IPS-18c (cell line): Measurements from ENCODE around the gene STK17B.

ENCODE experiments used
- H3K4me3 ChIP-seq: 2 replicates; pipeline ENCODE4 v1.7.0; 2013; ENCODE audit warnings: low read depth, mild to moderate bottlenecking, low read length, moderate library complexity; ENCODE audit not compliant: insufficient read depth
- H3K9me3 ChIP-seq: one replicate; pipeline ENCODE4 v1.6.1; 2013; ENCODE audit warnings: mild to moderate bottlenecking, low read length, moderate library complexity; ENCODE audit not compliant: control insufficient read depth, insufficient read depth

STK17B gene

GRCh38 chr2:196168181-196168580, 3.2 kb downstream of the STK17B start:
- H3K4me3 ChIP-seq: no peak overlapping the region

GRCh38 chr2:196167666-196168065, 3.7 kb downstream of the STK17B start:
- no peaks in the 10 kb centered on the region for H3K9me3 ChIP-seq
- no peak overlapping the region for H3K4me3 ChIP-seq

More at GRCh38 chr2:196168181-196168580, 3.2 kb downstream of the STK17B start:
- no peaks in the 10 kb centered on the region for H3K9me3 ChIP-seq

- Histone ChIP-seq H3K4me3 (no peak overlapping the region), H3K9me3 (no peaks in the 10 kb centered on the region)
Observed at GRCh38 chr2:196166876-196167275, 4.5 kb downstream of the STK17B start.

- H3K4me3 ChIP-seq: no peak overlapping the region
- H3K9me3 ChIP-seq: no peaks in the 10 kb centered on the region
Observed at GRCh38 chr2:196165016-196165415, 6.4 kb downstream of the STK17B start.

GRCh38 chr2:196163285-196163684, 8.1 kb downstream of the STK17B start:
- no peak overlapping the region for H3K4me3 ChIP-seq
- no peaks in the 10 kb centered on the region for H3K9me3 ChIP-seq

GRCh38 chr2:196162586-196163175, 8.7 kb downstream of the STK17B start:
- H3K4me3 ChIP-seq: no peak overlapping the region
- H3K9me3 ChIP-seq: no peaks in the 10 kb centered on the region

GRCh38 chr2:196160946-196161345, 10.4 kb downstream of the STK17B start:
- Histone ChIP-seq H3K4me3 (no peak overlapping the region), H3K9me3 (no peaks in the 10 kb centered on the region)

GRCh38 chr2:196160101-196160500, 11.3 kb downstream of the STK17B start:
- Histone ChIP-seq H3K4me3 (no peak overlapping the region), H3K9me3 (no peaks in the 10 kb centered on the region)

- no peaks in the 10 kb centered on the region for H3K9me3 ChIP-seq
- H3K4me3 ChIP-seq: no peak overlapping the region
Observed at GRCh38 chr2:196159221-196159892, 12.0 kb downstream of the STK17B start.

GRCh38 chr2:196155575-196155974, 15.8 kb downstream of the STK17B start:
- no peak overlapping the region for H3K4me3 ChIP-seq
- H3K9me3 ChIP-seq: no peaks in the 10 kb centered on the region

GRCh38 chr2:196153480-196153879, 17.9 kb downstream of the STK17B start:
- no peak overlapping the region for H3K4me3 ChIP-seq
- H3K9me3 ChIP-seq: no peaks in the 10 kb centered on the region

GRCh38 chr2:196149948-196150347, 21.4 kb downstream of the STK17B start:
- H3K9me3 ChIP-seq: no peaks in the 10 kb centered on the region
- H3K4me3 ChIP-seq: no peak overlapping the region

GRCh38 chr2:196148736-196149135, 22.6 kb downstream of the STK17B start:
- H3K9me3 ChIP-seq: no peaks in the 10 kb centered on the region
- no peak overlapping the region for H3K4me3 ChIP-seq

- H3K9me3 ChIP-seq: no peaks in the 10 kb centered on the region
- no peak overlapping the region for H3K4me3 ChIP-seq
Observed at GRCh38 chr2:196145256-196145655, 26.1 kb downstream of the STK17B start.

- no peaks in the 10 kb centered on the region for H3K9me3 ChIP-seq
- H3K4me3 ChIP-seq: no peak overlapping the region
Observed at GRCh38 chr2:196144513-196145126, 26.8 kb downstream of the STK17B start.

- no peaks in the 10 kb centered on the region for H3K9me3 ChIP-seq
- H3K4me3 ChIP-seq: no peak overlapping the region
Observed at GRCh38 chr2:196143730-196144131, 27.6 kb downstream of the STK17B start.

- H3K4me3 ChIP-seq: no peak overlapping the region
- H3K9me3 ChIP-seq: no peaks in the 10 kb centered on the region
Observed at GRCh38 chr2:196142825-196143224, 28.6 kb downstream of the STK17B start.

- no peak overlapping the region for H3K4me3 ChIP-seq
- no peaks in the 10 kb centered on the region for H3K9me3 ChIP-seq
Observed at GRCh38 chr2:196140213-196140612, 31.2 kb downstream of the STK17B start.
